ENCODE results near the gene PKP4. TPM values are rescaled to one million over a fixed set of nuclear protein-coding genes. Genes with fewer than 3 reads are reported as not detected.

The PKP4 gene
- total RNA-seq, 2 experiments from 2014 or later, result 39.2 to 58.4 TPM

DNA sequence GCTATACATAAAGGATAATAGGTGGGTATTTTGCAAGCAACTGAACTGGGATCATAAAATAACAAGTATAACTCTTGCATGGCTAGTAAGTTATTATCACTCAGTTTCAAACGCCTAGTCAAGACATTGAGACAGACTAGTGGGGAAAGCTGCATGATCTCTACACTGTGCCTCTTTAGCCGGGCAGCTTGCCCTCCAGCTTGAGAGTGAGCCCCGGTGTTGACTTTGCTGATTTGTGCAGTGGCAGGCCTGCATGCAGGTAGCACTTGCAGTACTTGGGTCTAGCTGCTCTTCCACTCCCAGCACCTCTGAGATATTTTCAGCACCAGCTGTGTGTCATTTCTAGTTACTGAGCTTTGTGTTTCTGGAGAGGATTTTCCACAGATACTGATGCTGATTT lies 219.5 kb downstream of the PKP4 start:
- intact Hi-C loops (cut with DNase I, micrococcal nuclease), result no loop called here
- peaks cover 14% of the 10 kb centered on the region for H3K36me3 Mint-ChIP-seq (ENCODE audit: low read depth)

DNA sequence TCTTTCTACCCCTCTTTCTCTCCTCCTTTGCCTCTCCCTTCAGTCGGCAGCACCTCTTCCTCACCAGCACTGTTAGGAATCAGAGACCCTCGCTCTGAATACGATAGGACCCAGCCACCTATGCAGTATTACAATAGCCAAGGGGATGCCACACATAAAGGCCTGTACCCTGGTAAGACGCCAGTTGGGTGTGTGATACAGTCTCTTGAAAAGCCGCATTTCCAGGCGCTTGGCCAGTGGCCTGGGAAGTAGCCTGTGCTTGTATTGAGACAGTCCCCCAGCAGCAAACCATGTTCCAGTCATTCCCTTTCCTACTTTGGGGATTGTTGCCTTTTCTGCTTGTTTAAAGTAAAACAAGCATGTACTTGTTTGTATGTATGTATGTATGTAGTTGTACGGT lies 219.9 kb downstream of the PKP4 start:
- CTCF ChIA-PET, result interaction anchor here (1.3 kb wide), 1 partner anchor 652 kb away, joined by 4 read pairs; no protein-coding TSS in a partner anchor
- POLR2A ChIA-PET, result no interaction called here
- no peaks in the 10 kb centered on the region for H3K4me1 Mint-ChIP-seq
- no peak overlapping the region for H3K27ac Mint-ChIP-seq
- H3K36me3 Mint-ChIP-seq (ENCODE audit: low read depth), result peaks cover 14% of the 10 kb centered on the region
- DNase-seq (no peak), ATAC-seq (no peak)
- no peaks in the 10 kb centered on the region for H3K27me3 Mint-ChIP-seq
- H3K9me3 Mint-ChIP-seq (ENCODE audit: low read depth), result no peaks in the 10 kb centered on the region
- intact Hi-C loops (cut with DNase I, micrococcal nuclease), result no loop called here
- no peak overlapping the region for H3K4me3 Mint-ChIP-seq

More for the DNA sequence above, 219.5 kb downstream of the PKP4 start:
- ChIA-PET POLR2A (no interaction called here), CTCF (interaction anchor here (1.3 kb wide), 1 partner anchor 652 kb away, joined by 4 read pairs; no protein-coding TSS in a partner anchor)
- DNase-seq (no peak), ATAC-seq (no peak)
- Mint-ChIP-seq H3K4me1 (no peaks in the 10 kb centered on the region), H3K9me3 (ENCODE audit: low read depth) (no peaks in the 10 kb centered on the region), H3K4me3 (no peak overlapping the region), H3K27me3 (no peaks in the 10 kb centered on the region), H3K27ac (no peak overlapping the region)

DNA sequence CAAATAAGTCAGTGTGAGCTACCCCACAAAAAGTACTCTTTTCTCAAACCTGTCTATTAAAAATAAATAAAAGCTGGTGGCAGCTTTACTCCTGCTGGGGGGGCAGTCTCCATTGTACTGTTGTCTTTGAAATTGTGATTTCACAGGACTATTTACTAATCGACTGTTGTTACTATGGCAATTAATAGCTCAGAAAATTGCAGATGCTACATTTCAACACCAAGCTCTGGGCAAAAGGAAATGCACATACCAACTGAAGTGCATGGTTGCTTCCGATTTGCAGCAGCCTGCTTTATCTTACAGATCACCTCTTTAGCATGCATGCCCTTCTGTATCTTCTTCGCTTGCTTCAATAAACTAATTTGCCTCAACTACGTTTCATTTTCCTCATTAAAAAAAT lies 220.8 kb downstream of the PKP4 start:
- no peaks in the 10 kb centered on the region for H3K27me3 Mint-ChIP-seq
- H3K9me3 Mint-ChIP-seq (ENCODE audit: low read depth), result no peaks in the 10 kb centered on the region
- H3K27ac Mint-ChIP-seq, result no peak overlapping the region
- POLR2A ChIA-PET, result no interaction called here
- H3K36me3 Mint-ChIP-seq (ENCODE audit: low read depth), result peaks cover 14% of the 10 kb centered on the region
- no peak overlapping the region for H3K4me3 Mint-ChIP-seq
- no peak for DNase-seq
- H3K4me1 Mint-ChIP-seq, result no peaks in the 10 kb centered on the region
- intact Hi-C loops (cut with DNase I, micrococcal nuclease), result no loop called here
- CTCF ChIA-PET, result no interaction called here
- no peak for ATAC-seq

DNA sequence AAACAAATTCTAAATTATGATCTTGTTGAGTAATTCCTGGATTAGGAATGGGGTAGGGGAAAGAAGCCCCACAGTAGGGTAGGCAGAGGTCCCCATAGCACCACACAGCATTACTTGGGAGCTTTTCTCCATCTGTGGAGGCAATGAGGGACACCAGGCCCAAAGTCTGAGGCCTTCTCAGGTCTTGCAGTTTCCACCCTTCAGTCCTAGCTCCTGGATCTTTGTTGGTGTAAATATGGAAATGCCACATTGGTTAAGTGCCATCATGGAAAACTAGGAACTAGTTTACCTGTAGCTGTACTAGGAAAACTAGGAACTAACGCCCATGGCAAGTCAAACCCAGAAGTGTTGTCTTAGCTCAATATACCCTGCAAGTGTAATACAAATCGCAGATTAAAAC lies 225.1 kb downstream of the PKP4 start:
- intact Hi-C loops (cut with DNase I, micrococcal nuclease), result no loop called here
- no peaks in the 10 kb centered on the region for H3K9me3 Mint-ChIP-seq (ENCODE audit: low read depth)
- no peaks in the 10 kb centered on the region for H3K27me3 Mint-ChIP-seq
- H3K4me1 Mint-ChIP-seq, result no peaks in the 10 kb centered on the region
- no peak overlapping the region for H3K4me3 Mint-ChIP-seq
- POLR2A ChIA-PET, result no interaction called here
- ATAC-seq (no peak), DNase-seq (no peak)
- peaks cover 10% of the 10 kb centered on the region for H3K36me3 Mint-ChIP-seq (ENCODE audit: low read depth)
- H3K27ac Mint-ChIP-seq, result no peak overlapping the region
- CTCF ChIA-PET, result interaction anchor here (0.7 kb wide), 1 partner anchor 198 kb away, joined by 3 read pairs; no protein-coding TSS in a partner anchor

DNA sequence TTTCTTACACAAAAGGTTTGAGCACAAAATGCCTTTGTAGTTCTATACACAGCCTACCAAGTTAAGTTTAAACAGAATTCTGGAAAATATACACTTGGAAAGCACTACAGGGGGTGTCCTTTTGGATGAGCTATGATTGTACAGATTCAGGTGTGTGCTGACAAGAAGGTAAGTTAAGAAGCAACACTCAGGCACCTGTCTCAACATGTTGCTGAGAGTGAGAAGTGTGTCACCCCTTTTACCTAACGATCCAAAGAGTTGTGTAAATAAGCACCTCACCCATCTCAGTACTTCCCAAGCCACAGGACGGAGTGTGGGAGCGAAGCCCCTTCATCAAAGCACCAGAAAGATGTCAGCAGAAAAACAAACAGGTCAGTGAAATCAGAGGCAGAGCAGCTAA lies 228.9 kb downstream of the PKP4 start:
- DNase-seq (no peak), ATAC-seq (no peak)
- no peak overlapping the region for H3K4me3 Mint-ChIP-seq
- no peak overlapping the region for H3K27ac Mint-ChIP-seq
- CTCF ChIA-PET, result no interaction called here
- POLR2A ChIA-PET, result no interaction called here
- intact Hi-C loops (cut with DNase I, micrococcal nuclease), result no loop called here
- peaks cover 1% of the 10 kb centered on the region for H3K36me3 Mint-ChIP-seq (ENCODE audit: low read depth)
- no peaks in the 10 kb centered on the region for H3K4me1 Mint-ChIP-seq
- peaks cover 7% of the 10 kb centered on the region for H3K27me3 Mint-ChIP-seq
- H3K9me3 Mint-ChIP-seq (ENCODE audit: low read depth), result no peaks in the 10 kb centered on the region

DNA sequence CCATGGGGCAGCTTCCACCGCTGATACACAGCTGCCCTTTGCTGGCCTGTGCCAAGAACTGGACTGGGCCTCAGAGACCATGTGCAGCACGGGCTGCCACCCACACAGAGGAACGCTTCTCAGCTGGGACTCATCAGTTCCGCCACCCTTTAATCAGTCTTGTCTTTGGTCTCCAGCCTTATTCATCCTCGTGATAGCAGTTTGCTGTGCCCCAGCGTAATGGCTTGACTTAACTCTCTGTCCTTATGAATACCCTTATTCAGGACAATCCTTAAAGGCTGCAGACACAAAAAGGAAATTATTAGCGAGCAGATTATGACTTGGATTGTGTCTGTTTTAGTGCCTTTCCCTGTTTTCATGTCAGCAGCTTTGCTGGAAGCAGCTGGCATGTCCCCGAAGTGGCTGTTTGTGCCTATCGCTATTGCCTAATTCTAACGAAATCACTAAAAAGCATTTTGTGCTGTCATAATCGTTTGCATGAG lies 229.5 kb downstream of the PKP4 start:
- H3K27me3 Mint-ChIP-seq, result peaks cover 7% of the 10 kb centered on the region
- H3K4me1 Mint-ChIP-seq, result no peaks in the 10 kb centered on the region
- CTCF ChIA-PET, result no interaction called here
- ATAC-seq, result no peak
- H3K4me3 Mint-ChIP-seq, result no peak overlapping the region
- no peaks in the 10 kb centered on the region for H3K9me3 Mint-ChIP-seq (ENCODE audit: low read depth)
- intact Hi-C loops (cut with DNase I, micrococcal nuclease), result no loop called here
- no peak overlapping the region for H3K27ac Mint-ChIP-seq
- no peak for DNase-seq
- POLR2A ChIA-PET, result no interaction called here
- no peaks in the 10 kb centered on the region for H3K36me3 Mint-ChIP-seq (ENCODE audit: low read depth)

DNA sequence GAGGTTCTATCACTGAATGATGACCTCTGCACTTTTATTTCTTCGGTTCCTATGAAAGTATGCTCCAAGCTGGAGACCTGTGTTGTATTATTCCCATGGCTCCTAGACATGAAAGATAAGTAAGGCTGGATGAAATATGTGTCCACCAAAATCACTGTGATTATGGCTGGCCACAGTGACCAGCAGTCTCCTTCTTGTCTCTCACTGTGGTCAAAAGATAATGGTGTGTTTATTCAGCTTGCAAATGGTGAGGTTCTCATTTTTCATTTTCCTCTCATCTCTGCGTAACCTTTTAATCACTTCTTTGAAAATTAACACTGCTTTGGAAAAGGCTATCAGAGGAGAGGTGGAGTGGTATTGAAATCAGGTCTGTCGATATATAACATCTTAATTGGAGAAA lies 230.6 kb downstream of the PKP4 start:
- intact Hi-C loops (cut with DNase I, micrococcal nuclease), result no loop called here
- POLR2A ChIA-PET, result no interaction called here

DNA sequence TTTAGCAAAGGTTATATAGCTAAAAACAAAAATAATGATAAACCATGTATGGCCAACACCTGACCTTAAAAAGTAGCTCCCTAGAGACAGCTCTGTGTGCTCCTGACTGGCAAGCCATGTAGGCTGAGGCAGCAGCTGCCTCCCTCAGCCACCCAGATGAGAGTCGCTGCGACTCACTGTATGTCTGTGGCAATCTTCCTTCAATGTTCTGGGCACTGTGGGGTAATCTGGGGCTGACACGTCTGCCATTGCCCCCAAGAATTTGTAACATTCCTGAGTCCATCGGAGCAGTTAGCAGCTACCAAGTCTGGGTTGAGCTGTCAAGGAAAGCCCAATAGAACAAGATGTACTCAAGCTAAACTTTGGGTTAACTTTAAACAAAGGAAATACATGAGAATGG lies 232.0 kb downstream of the PKP4 start:
- intact Hi-C loops (cut with DNase I, micrococcal nuclease), result no loop called here
- CTCF ChIA-PET, result no interaction called here
- no peak overlapping the region for H3K4me3 Mint-ChIP-seq
- ATAC-seq, result no peak
- H3K9me3 Mint-ChIP-seq (ENCODE audit: low read depth), result no peaks in the 10 kb centered on the region
- no peaks in the 10 kb centered on the region for H3K4me1 Mint-ChIP-seq
- H3K36me3 Mint-ChIP-seq (ENCODE audit: low read depth), result no peaks in the 10 kb centered on the region
- peaks cover 7% of the 10 kb centered on the region for H3K27me3 Mint-ChIP-seq
- no peak for DNase-seq
- POLR2A ChIA-PET, result no interaction called here
- no peak overlapping the region for H3K27ac Mint-ChIP-seq

More for the DNA sequence above, 230.6 kb downstream of the PKP4 start:
- Mint-ChIP-seq H3K4me1 (no peaks in the 10 kb centered on the region), H3K27ac (no peak overlapping the region), H3K27me3 (peaks cover 7% of the 10 kb centered on the region), H3K9me3 (ENCODE audit: low read depth) (no peaks in the 10 kb centered on the region), H3K4me3 (no peak overlapping the region), H3K36me3 (ENCODE audit: low read depth) (no peaks in the 10 kb centered on the region)
- DNase-seq (no peak), ATAC-seq (no peak)
- CTCF ChIA-PET, result no interaction called here

DNA sequence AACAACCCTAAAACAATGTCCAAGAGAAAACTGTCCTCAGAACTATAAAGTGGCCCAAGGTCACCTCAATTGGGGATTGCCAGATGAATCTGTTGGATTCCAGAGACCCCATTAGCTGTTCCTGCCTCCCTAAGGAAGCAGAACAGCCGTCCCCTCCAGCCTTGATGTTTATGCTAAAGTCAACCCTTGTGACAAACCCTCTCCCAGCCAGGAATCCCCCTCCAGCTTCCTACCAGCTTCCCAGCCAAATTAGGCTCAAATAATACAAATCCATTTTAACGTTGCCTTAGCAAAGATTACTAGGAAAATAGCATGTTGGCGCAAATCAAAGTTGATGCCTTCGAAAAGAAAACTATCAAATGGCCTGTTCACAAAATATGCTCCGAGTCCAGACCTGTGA lies 232.6 kb downstream of the PKP4 start:
- Mint-ChIP-seq H3K27ac (no peak overlapping the region), H3K9me3 (ENCODE audit: low read depth) (no peaks in the 10 kb centered on the region), H3K4me3 (no peak overlapping the region), H3K36me3 (ENCODE audit: low read depth) (no peaks in the 10 kb centered on the region), H3K4me1 (no peaks in the 10 kb centered on the region), H3K27me3 (peaks cover 7% of the 10 kb centered on the region)
- POLR2A ChIA-PET, result no interaction called here
- intact Hi-C loops (cut with DNase I, micrococcal nuclease), result no loop called here
- CTCF ChIA-PET, result no interaction called here
- ATAC-seq (no peak), DNase-seq (no peak)

DNA sequence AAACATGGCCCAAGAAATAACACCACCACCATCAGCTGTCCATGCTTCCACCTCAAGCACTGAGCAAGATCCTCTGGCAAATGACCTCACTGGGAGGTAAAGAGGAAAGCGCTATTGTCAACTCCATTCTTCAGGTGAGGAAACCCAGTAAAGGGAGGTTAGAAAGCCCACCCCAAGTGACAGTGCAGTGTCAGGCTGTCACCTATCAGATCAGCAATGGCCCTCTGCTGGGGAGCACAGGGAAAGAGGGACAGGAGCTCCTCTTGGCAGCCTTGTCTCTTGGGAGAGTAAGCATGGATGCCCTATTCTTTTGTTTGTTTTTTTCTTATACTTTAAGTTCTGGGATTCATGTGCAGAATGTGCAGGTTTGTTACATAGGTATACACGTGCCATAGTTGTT lies 234.1 kb downstream of the PKP4 start:
- no peak overlapping the region for H3K27ac Mint-ChIP-seq
- no peaks in the 10 kb centered on the region for H3K4me1 Mint-ChIP-seq
- H3K4me3 Mint-ChIP-seq, result no peak overlapping the region
- H3K27me3 Mint-ChIP-seq, result peaks cover 7% of the 10 kb centered on the region
- DNase-seq (no peak), ATAC-seq (no peak)
- no peaks in the 10 kb centered on the region for H3K36me3 Mint-ChIP-seq (ENCODE audit: low read depth)
- intact Hi-C loops (cut with DNase I, micrococcal nuclease), result no loop called here
- no peaks in the 10 kb centered on the region for H3K9me3 Mint-ChIP-seq (ENCODE audit: low read depth)
- POLR2A ChIA-PET, result no interaction called here
- CTCF ChIA-PET, result interaction anchor here (1.1 kb wide), 1 partner anchor 9 kb away, joined by 3 read pairs; no protein-coding TSS in a partner anchor

DNA sequence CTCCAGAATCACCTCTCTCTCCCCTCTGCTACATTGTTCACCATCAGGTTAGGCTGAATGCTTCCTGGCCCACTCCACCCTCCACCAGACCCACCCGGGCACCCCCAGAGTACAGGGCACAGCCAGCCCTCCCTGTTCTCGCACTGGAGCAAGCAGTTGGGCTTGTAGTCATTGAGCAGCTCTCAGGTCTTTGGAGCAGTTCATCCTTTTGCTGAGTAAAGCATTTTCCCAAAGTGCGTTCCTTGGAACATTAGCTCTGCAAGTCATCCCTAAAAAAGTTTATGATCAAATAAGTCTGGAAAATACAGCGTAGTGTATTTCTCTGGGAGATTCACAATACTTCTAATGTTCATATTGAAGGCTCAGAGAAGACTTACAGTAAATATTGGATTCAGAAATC lies 234.9 kb downstream of the PKP4 start:
- DNase-seq, result no peak
- Mint-ChIP-seq H3K27me3 (peaks cover 7% of the 10 kb centered on the region), H3K9me3 (ENCODE audit: low read depth) (peaks cover 3% of the 10 kb centered on the region), H3K27ac (no peak overlapping the region), H3K4me1 (no peaks in the 10 kb centered on the region), H3K36me3 (ENCODE audit: low read depth) (no peaks in the 10 kb centered on the region), H3K4me3 (no peak overlapping the region)
- ATAC-seq, result no peak
- ChIA-PET POLR2A (no interaction called here), CTCF (interaction anchor here (0.5 to 1.1 kb wide), 2 partner anchors 9 to 33 kb away, joined by 3 read pairs; no protein-coding TSS in a partner anchor)
- intact Hi-C loops (cut with DNase I, micrococcal nuclease), result no loop called here

DNA sequence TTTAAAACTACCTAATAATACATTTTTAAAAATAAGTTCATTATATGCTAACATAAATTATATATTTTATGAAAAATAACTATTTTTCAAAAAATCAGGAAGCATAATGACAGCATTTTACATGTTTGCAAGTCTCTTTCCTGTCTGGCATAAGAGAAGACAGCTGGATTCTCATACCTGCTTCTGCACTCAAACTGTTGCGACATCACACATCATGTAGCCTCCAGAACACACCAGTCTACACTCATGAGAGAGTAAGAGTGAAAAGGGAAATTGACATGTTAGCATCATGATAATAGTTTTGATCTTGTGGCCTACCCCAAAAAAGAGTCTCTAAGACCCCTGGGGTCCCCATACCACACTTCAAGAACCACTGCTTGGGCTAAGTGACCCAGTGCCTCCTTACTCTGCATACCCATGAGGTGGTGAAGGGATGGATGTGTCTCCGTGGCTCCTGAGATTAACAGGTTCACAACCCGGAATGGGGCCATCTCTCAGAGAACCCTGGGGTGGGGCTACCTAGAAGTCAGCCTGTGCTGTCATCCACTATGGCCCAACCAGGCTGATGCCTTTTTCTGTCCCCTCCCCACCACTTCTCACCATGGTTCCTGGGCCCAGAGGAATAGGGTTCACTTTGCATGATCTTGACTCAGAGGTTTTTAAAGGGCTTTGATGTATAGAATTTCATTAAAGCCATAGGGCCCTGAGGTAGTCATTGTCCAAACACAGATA lies 235.8 kb downstream of the PKP4 start:
- H3K36me3 Mint-ChIP-seq (ENCODE audit: low read depth), result no peaks in the 10 kb centered on the region
- H3K9me3 Mint-ChIP-seq (ENCODE audit: low read depth), result peaks cover 7% of the 10 kb centered on the region
- peaks cover 7% of the 10 kb centered on the region for H3K27me3 Mint-ChIP-seq
- intact Hi-C loops (cut with DNase I, micrococcal nuclease), result no loop called here
- DNase-seq, result no peak
- POLR2A ChIA-PET, result no interaction called here
- no peaks in the 10 kb centered on the region for H3K4me1 Mint-ChIP-seq
- no peak overlapping the region for H3K4me3 Mint-ChIP-seq
- no peak overlapping the region for H3K27ac Mint-ChIP-seq
- CTCF ChIA-PET, result no interaction called here
- no peak for ATAC-seq
